GM12878 (cell line): ENCODE data around the gene FBN2. TPM values are rescaled to one million over a fixed set of nuclear protein-coding genes. Genes with fewer than 3 reads are reported as not detected.

Experiments used
- ATAC-seq: fragments of 200-7000 bp; cut with Tn5 transposase; 3 replicates; pipeline ENCODE4 v1.9.1; 2020; ENCODE audit warnings: mild to moderate bottlenecking, moderate library complexity
- BruUV-seq: library from RNA; stranded (reverse); fragments of 400-500 nt; replicated peaks from 2 replicates; lab custom pipeline; 2021; lab: Mats Ljungman, UMichigan
- CTCF ChIA-PET: fragments of 300-600 bp; sonication (Branson Sonifier 250); formaldehyde crosslinking; extraction: SDS; loops from one replicate; lab custom pipeline; 2021; ENCODE audit warnings: inconsistent platforms; lab: Yijun Ruan, JAX
- POLR2A ChIA-PET: fragments of 350-600 bp; formaldehyde crosslinking; extraction: SDS; loops from one replicate; lab custom pipeline; 2021; ENCODE audit warnings: inconsistent platforms; lab: Charles Lee
- RAD21 ChIA-PET: fragments of 300-600 bp; sonication (Branson Sonifier 250); formaldehyde crosslinking; loops from one replicate; lab custom pipeline; 2023; ENCODE audit warnings: antibody characterized with exemption; ENCODE audit not compliant: unreplicated experiment; lab: Charles Lee
- SMC1A ChIA-PET: fragments of 300-600 bp; sonication (Branson Sonifier 250); formaldehyde crosslinking; loops from one replicate; lab custom pipeline; 2023; ENCODE audit not compliant: unreplicated experiment, uncharacterized antibody; lab: Charles Lee
- DNase-seq: peaks from one replicate; pipeline ENCODE4 v3.0.0-alpha.2; 2011; ENCODE audit warnings: low read depth, low spot score
- FAIRE-seq: peaks from 3 replicates; lab custom pipeline; 2011; peaks lifted over from hg19 to GRCh38; lab: Jason Lieb, UNC
- H2AFZ ChIP-seq: 2 replicates; pipeline ENCODE4 v1.6.0; 2011; ENCODE audit warnings: low read depth, low read length, control low read depth; ENCODE audit not compliant: control insufficient read depth
- H3K27ac ChIP-seq: 2 replicates; pipeline ENCODE4 v1.5.1; 2011; ENCODE audit warnings: control low read depth; ENCODE audit not compliant: control insufficient read depth, insufficient read depth
- H3K27me3 ChIP-seq, 2 experiments: replicated peaks in 1 of 2; 2 replicates each; pipeline versions ENCODE4 v1.6.0 to v1.6.1; 2011; ENCODE audit warnings: low read length in 1 of 2; ENCODE audit not compliant: control insufficient read depth in 2 of 2, insufficient read depth in 2 of 2
- H3K36me3 ChIP-seq, 2 experiments: 2 replicates each; pipeline ENCODE4 v1.5.1; 2011; ENCODE audit warnings: low read length in 1 of 2; ENCODE audit not compliant: control insufficient read depth in 2 of 2, insufficient read depth in 2 of 2
- H3K4me1 ChIP-seq: 2 replicates; pipeline ENCODE4 v1.6.1; 2011; ENCODE audit warnings: mild to moderate bottlenecking, low read length, moderate library complexity, mixed read lengths; ENCODE audit not compliant: control insufficient read depth, insufficient read depth
- H3K4me2 ChIP-seq: 2 replicates; pipeline ENCODE4 v1.6.0; 2011; ENCODE audit warnings: control low read depth; ENCODE audit not compliant: control insufficient read depth, insufficient read depth
- H3K4me3 ChIP-seq: fragments of 200-600 bp; sonication (generic); 2 replicates; pipeline ENCODE4 v1.5.1; 2016
- H3K79me2 ChIP-seq: 2 replicates; pipeline ENCODE4 v1.6.0; 2011; ENCODE audit warnings: low read length; ENCODE audit not compliant: control insufficient read depth, insufficient read depth
- H3K9ac ChIP-seq: 2 replicates; pipeline ENCODE4 v1.8.0; 2011; ENCODE audit warnings: low read length, control low read depth, mixed read lengths; ENCODE audit not compliant: control insufficient read depth, insufficient read depth
- H3K9me3 ChIP-seq: replicated peaks from 3 replicates; pipeline ENCODE4 v1.5.1; 2011; ENCODE audit warnings: mild to moderate bottlenecking, low read length; ENCODE audit not compliant: control insufficient read depth, insufficient read depth
- H4K20me1 ChIP-seq: 2 replicates; pipeline ENCODE4 v1.6.0; 2011; ENCODE audit not compliant: control insufficient read depth, insufficient read depth
- CBX3 ChIP-seq: fragments of 200-600 bp; sonication (generic); IDR thresholded peaks from 2 replicates; pipeline ENCODE4 v1.6.1; 2016; ENCODE audit warnings: low read depth, borderline replicate concordance
- FOXK2 ChIP-seq: fragments of 450-650 bp; IDR thresholded peaks from 2 replicates; pipeline ENCODE4 v1.6.1; 2017; ENCODE audit warnings: mild to moderate bottlenecking, moderate library complexity
- GATAD2B ChIP-seq: fragments of 450-650 bp; conservative IDR thresholded peaks from 2 replicates; pipeline ENCODE4 v1.6.1; 2017; ENCODE audit warnings: low read depth, mild to moderate bottlenecking, moderate library complexity
- MTA3 ChIP-seq: IDR thresholded peaks from 2 replicates; pipeline ENCODE4 v1.6.1; 2012; ENCODE audit warnings: low read length, inconsistent platforms, borderline replicate concordance
- SIN3A ChIP-seq: IDR thresholded peaks from 2 replicates; pipeline ENCODE4 v1.6.1; 2012; ENCODE audit warnings: low read depth, low read length, improper control_type of control experiment
- SMARCA5 ChIP-seq: fragments of 450-650 bp; IDR thresholded peaks from 2 replicates; pipeline ENCODE4 v1.6.1; 2017; ENCODE audit warnings: mild to moderate bottlenecking
- ZBED1 ChIP-seq: IDR thresholded peaks from 2 replicates; pipeline ENCODE4 v1.6.1; 2016; ENCODE audit warnings: borderline replicate concordance
- in situ Hi-C: fragments of 300-500 bp; cut with MboI; formaldehyde crosslinking; loops from 9 replicates; pipeline ENCODE4 v1.14.3; 2018; ENCODE audit warnings: mixed read lengths
- intact Hi-C: fragments of 100-400 bp; cut with micrococcal nuclease; formaldehyde crosslinking; loops from one replicate; pipeline ENCODE4 v1.14.2; 2022; ENCODE audit not compliant: unreplicated experiment
- polyA plus RNA-seq, 11 experiments: library from polyadenylated mRNA; depleted of rRNA in 4 of 11; unstranded in 6 of 11; stranded (reverse) in 5 of 11; fragments of >200 nt; fragmentation: Nextera tagmentation in 4 of 11; fragmentation: Illumina TruSeq in 1 of 11; extraction: Ambion mirVana in 4 of 11; extraction: Trizol in 1 of 11; gene quantifications; 1 replicate in 1 of 11; 2 replicates in 10 of 11; pipeline versions ENCODE4 v1.2.1 to v1.2.3, GENCODE V29; 2011 to 2016; ENCODE audit warnings: inconsistent platforms in 2 of 11, missing spikeins in 2 of 11, low read depth in 1 of 11
- total RNA-seq, 4 experiments: library from RNA; depleted of rRNA in 3 of 4; stranded (reverse); fragments of >200 nt in 3 of 4; fragmentation: Illumina TruSeq in 1 of 4; extraction: Trizol in 1 of 4; gene quantifications; 2 replicates each; pipeline versions ENCODE4 v1.2.1 to v1.2.3, GENCODE V29; 2013 to 2021
- TF ChIP-seq, protein P1 (sequence below): fragments of 450-650 bp; IDR thresholded peaks from 2 replicates; pipeline ENCODE4 v1.6.1; 2016; ENCODE audit warnings: mild to moderate bottlenecking
- TF ChIP-seq, protein P2 (sequence below): fragments of 450-650 bp; IDR thresholded peaks from 2 replicates; pipeline ENCODE4 v1.6.1; 2016; ENCODE audit warnings: mild to moderate bottlenecking, moderate library complexity, borderline replicate concordance
- TF ChIP-seq, protein P3 (sequence below): IDR thresholded peaks from 2 replicates; pipeline ENCODE4 v1.6.1; 2012; ENCODE audit warnings: low read depth, low read length, improper control_type of control experiment

The FBN2 gene
- total and polyA plus RNA-seq, 10 of the 15 experiments (the other 5 are each of a cell fraction or from before 2014, with no cell fraction given): 0.01 to 0.98 (median 0.10) TPM; not detected in 3

DNA sequence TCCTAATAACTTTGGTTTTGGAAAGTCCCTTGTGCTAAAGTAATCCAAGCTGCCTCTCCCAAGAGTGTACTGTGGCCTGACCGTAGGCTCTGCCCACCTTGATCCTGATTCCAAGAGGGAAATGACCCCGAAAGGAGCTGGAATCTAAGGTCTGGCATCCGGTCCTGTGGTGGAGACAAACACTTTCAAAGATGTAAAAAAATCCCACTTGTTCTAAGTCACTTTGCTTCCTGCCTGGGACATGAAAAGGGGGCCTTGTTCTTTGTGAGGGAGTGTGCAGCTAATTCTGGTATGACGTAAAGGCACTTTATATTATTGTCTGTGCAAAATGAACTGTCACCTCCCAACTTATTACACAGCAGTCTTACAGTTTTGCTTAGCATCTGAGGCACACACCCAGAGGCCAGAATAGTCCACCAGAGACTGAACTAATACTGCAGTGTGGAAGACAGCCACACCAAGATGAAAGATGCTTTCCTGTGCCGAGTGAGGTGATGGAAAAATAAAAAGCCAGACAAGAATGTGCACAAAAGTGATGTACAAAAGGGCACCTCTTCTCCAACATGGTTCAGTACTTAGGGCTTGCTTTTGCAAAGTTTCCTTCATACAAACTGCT lies 325.7 kb downstream of the FBN2 start (continued):
- TF ChIP-seq FOXK2: no peak
- TF ChIP-seq SMARCA5: no peak
- no peak for TF ChIP-seq ZBED1
- TF ChIP-seq, protein P1, sequence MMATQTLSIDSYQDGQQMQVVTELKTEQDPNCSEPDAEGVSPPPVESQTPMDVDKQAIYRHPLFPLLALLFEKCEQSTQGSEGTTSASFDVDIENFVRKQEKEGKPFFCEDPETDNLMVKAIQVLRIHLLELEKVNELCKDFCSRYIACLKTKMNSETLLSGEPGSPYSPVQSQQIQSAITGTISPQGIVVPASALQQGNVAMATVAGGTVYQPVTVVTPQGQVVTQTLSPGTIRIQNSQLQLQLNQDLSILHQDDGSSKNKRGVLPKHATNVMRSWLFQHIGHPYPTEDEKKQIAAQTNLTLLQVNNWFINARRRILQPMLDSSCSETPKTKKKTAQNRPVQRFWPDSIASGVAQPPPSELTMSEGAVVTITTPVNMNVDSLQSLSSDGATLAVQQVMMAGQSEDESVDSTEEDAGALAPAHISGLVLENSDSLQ: no peak
- TF ChIP-seq CBX3: no peak
- TF ChIP-seq, protein P2, sequence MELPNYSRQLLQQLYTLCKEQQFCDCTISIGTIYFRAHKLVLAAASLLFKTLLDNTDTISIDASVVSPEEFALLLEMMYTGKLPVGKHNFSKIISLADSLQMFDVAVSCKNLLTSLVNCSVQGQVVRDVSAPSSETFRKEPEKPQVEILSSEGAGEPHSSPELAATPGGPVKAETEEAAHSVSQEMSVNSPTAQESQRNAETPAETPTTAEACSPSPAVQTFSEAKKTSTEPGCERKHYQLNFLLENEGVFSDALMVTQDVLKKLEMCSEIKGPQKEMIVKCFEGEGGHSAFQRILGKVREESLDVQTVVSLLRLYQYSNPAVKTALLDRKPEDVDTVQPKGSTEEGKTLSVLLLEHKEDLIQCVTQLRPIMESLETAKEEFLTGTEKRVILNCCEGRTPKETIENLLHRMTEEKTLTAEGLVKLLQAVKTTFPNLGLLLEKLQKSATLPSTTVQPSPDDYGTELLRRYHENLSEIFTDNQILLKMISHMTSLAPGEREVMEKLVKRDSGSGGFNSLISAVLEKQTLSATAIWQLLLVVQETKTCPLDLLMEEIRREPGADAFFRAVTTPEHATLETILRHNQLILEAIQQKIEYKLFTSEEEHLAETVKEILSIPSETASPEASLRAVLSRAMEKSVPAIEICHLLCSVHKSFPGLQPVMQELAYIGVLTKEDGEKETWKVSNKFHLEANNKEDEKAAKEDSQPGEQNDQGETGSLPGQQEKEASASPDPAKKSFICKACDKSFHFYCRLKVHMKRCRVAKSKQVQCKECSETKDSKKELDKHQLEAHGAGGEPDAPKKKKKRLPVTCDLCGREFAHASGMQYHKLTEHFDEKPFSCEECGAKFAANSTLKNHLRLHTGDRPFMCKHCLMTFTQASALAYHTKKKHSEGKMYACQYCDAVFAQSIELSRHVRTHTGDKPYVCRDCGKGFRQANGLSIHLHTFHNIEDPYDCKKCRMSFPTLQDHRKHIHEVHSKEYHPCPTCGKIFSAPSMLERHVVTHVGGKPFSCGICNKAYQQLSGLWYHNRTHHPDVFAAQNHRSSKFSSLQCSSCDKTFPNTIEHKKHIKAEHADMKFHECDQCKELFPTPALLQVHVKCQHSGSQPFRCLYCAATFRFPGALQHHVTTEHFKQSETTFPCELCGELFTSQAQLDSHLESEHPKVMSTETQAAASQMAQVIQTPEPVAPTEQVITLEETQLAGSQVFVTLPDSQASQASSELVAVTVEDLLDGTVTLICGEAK: no peak

DNA sequence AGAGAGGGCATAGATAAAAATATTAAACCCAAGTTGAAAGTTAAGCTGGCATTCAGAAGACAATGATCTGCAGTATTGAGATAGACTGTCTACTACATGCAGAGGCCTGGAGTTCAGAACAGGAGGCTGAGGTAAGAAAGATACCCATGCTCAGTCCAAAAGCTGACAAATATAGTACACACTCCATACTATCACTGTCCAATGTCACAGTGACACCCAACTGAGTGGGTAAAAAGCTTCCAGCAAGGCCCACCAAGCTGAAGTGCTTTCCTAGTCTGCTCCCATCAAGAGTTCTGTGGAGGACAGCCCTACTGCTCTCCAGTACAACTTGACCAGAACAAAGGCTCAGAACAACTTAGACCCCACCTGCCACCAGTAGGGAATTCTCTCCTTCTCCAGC lies 329.6 kb downstream of the FBN2 start:
- RAD21 ChIA-PET: no interaction called here
- intact Hi-C loops (no loop called here), in situ Hi-C loops (loop anchor here (25.0 kb wide), 1 partner anchor 1554 kb away; no protein-coding TSS in a partner anchor)
- CTCF ChIA-PET: interaction anchor here (0.9 to 2.5 kb wide), 3 partner anchors 333 to 645 kb away, joined by 3 to 9 read pairs (median 9); no protein-coding TSS in a partner anchor
- TF ChIP-seq, protein P3, sequence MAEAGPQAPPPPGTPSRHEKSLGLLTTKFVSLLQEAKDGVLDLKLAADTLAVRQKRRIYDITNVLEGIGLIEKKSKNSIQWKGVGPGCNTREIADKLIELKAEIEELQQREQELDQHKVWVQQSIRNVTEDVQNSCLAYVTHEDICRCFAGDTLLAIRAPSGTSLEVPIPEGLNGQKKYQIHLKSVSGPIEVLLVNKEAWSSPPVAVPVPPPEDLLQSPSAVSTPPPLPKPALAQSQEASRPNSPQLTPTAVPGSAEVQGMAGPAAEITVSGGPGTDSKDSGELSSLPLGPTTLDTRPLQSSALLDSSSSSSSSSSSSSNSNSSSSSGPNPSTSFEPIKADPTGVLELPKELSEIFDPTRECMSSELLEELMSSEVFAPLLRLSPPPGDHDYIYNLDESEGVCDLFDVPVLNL: no peak
- TF ChIP-seq GATAD2B: no peak
- TF ChIP-seq MTA3: no peak
- TF ChIP-seq SIN3A: no peak
- H3K9me3 ChIP-seq: no peaks in the 10 kb centered on the region
- no peaks in the 10 kb centered on the region for H3K27me3 ChIP-seq
- H3K27ac ChIP-seq: no peak overlapping the region
- no peaks in the 10 kb centered on the region for H3K36me3 ChIP-seq
- no peak for DNase-seq
- no peaks in the 10 kb centered on the region for H3K79me2 ChIP-seq
- ATAC-seq: no peak
- BruUV-seq: no TSS peak
- H3K4me3 ChIP-seq: no peak overlapping the region
- POLR2A ChIA-PET: no interaction called here
- SMC1A ChIA-PET: interaction anchor here (0.7 to 1.9 kb wide), 4 partner anchors 8 to 467 kb away, joined by 3 to 10 read pairs (median 4); no protein-coding TSS in a partner anchor
- no peaks in the 10 kb centered on the region for H4K20me1 ChIP-seq
- H2AFZ ChIP-seq: no peak overlapping the region
- FAIRE-seq: no peak
- no peak overlapping the region for H3K4me2 ChIP-seq
- no peak overlapping the region for H3K9ac ChIP-seq
- H3K4me1 ChIP-seq: no peaks in the 10 kb centered on the region
